ENCODE measurements around the gene FEM1A. TPM values are rescaled to one million over a fixed set of nuclear protein-coding genes. Genes with fewer than 3 reads are reported as not detected.

The FEM1A gene
- total RNA-seq, 1 experiment from 2014 or later, result 13.4 TPM

- BruUV-seq (replicated peaks), result no TSS peak
- ATAC-seq, result no peak
- in situ Hi-C loops (cut with HindIII; ENCODE audit: low pct_unique_long_range_greater_than_20kb, low sequenced_read_pairs) (no loop called here), intact Hi-C loops (cut with micrococcal nuclease; ENCODE audit: unreplicated experiment) (no loop called here)
- no peaks in the 10 kb centered on the region for H3K4me1 ChIP-seq (ENCODE audit: control insufficient read depth, insufficient read depth, low read length)
- TF ChIP-seq TCF7L2 (IDR thresholded peaks at IDR 0.05; ENCODE audit: low read depth, low read length) (no peak), REST (IDR thresholded peaks at IDR 0.05; ENCODE audit: insufficient read depth in 1 of 2, low read depth in 2 of 2, low read length in 1 of 2) (no peak), POLR2AphosphoS5 (IDR thresholded peaks at IDR 0.05; ENCODE audit: low read depth, low read length) (no peak), CTCF (IDR thresholded peaks at IDR 0.05) (no peak), SIN3A (IDR thresholded peaks at IDR 0.05; ENCODE audit: borderline replicate concordance, insufficient read depth, low read depth, low read length) (no peak)
- no peaks in the 10 kb centered on the region for H3K27me3 ChIP-seq (ENCODE audit: control insufficient read depth, insufficient read depth, low read length)
- no peak overlapping the region for H3K4me3 ChIP-seq (ENCODE audit: low read depth in 2 of 2, low read length in 2 of 2)
- ChIA-PET CTCF (interaction anchor here (0.7 kb wide), 2 partner anchors 14 to 36 kb away, joined by 3 to 4 read pairs; no protein-coding TSS in a partner anchor), POLR2A (no interaction called here)
- H3K27ac ChIP-seq (ENCODE audit: low read length), result no peak overlapping the region
- H3K36me3 ChIP-seq (ENCODE audit: control insufficient read depth, insufficient read depth, low read length), result no peaks in the 10 kb centered on the region
- DNase-seq (ENCODE audit: low read depth, low spot score), result no peak
- no peaks in the 10 kb centered on the region for H3K9me3 ChIP-seq (ENCODE audit: control insufficient read depth, insufficient read depth, low read depth, low read length)
Measured at GRCh38 chr19:4745986-4746385, 45.5 kb upstream of the FEM1A start.

- Histone ChIP-seq H3K36me3 (ENCODE audit: control insufficient read depth, insufficient read depth, low read length) (no peaks in the 10 kb centered on the region), H3K4me3 (ENCODE audit: low read depth in 2 of 2, low read length in 2 of 2) (no peak overlapping the region), H3K9me3 (ENCODE audit: control insufficient read depth, insufficient read depth, low read depth, low read length) (no peaks in the 10 kb centered on the region), H3K27me3 (ENCODE audit: control insufficient read depth, insufficient read depth, low read length) (no peaks in the 10 kb centered on the region), H3K27ac (ENCODE audit: low read length) (no peak overlapping the region), H3K4me1 (ENCODE audit: control insufficient read depth, insufficient read depth, low read length) (no peaks in the 10 kb centered on the region)
- intact Hi-C loops (cut with micrococcal nuclease; ENCODE audit: unreplicated experiment) (no loop called here), in situ Hi-C loops (cut with HindIII; ENCODE audit: low pct_unique_long_range_greater_than_20kb, low sequenced_read_pairs) (no loop called here)
- TF ChIP-seq REST (IDR thresholded peaks at IDR 0.05; ENCODE audit: insufficient read depth in 1 of 2, low read depth in 2 of 2, low read length in 1 of 2), result no peak
- TF ChIP-seq CTCF (IDR thresholded peaks at IDR 0.05), result no peak
- no peak for TF ChIP-seq TCF7L2 (IDR thresholded peaks at IDR 0.05; ENCODE audit: low read depth, low read length)
- no peak for TF ChIP-seq SIN3A (IDR thresholded peaks at IDR 0.05; ENCODE audit: borderline replicate concordance, insufficient read depth, low read depth, low read length)
- TF ChIP-seq POLR2AphosphoS5 (IDR thresholded peaks at IDR 0.05; ENCODE audit: low read depth, low read length), result no peak
- ATAC-seq (no peak), DNase-seq (ENCODE audit: low read depth, low spot score) (no peak)
- no TSS peak for BruUV-seq (replicated peaks)
- ChIA-PET CTCF (no interaction called here), POLR2A (no interaction called here)
Measured at GRCh38 chr19:4748185-4748584, 43.3 kb upstream of the FEM1A start.
